Right forelimb (tissue), 1 donor: Measurements from ENCODE around the gene C2orf42.
"Not testable (repeated sequence)": the region's sequence is repeated elsewhere in the genome, so short reads cannot be mapped to it uniquely, and the experiment has no call there.

Experiments used
- DNase-seq: peaks from one replicate; pipeline ENCODE4 v3.0.0-alpha.2; 2018

Gene C2orf42

GRCh38 chr2:70102323-70102905 is 88.4 kb downstream of the C2orf42 start:
- DNase-seq, result peak; percentile 21

- not testable (repeated sequence) for DNase-seq
These were observed 89.1 kb downstream of the C2orf42 start for GRCh38 chr2:70101686-70102085.

GRCh38 chr2:70101174-70101573 is 89.6 kb downstream of the C2orf42 start:
- peak; percentile 23 for DNase-seq
